Central memory CD4-positive, alpha-beta T cell (primary cell): ENCODE measurements around the gene HDC.
A peak's percentile ranks its signal among the peaks of the same experiment; 100 is the strongest.

Experiments used
- DNase-seq: peaks from one replicate; pipeline ENCODE4 v3.0.0; 2022

HDC gene

GRCh38 chr15:50251638-50252182 is 13.8 kb downstream of the HDC start:
- no peak for DNase-seq

- no peak for DNase-seq
These were observed 14.6 kb downstream of the HDC start for GRCh38 chr15:50250760-50251394.

GRCh38 chr15:50249704-50250103 is 15.8 kb downstream of the HDC start:
- no peak for DNase-seq

GRCh38 chr15:50248994-50249582 is 16.4 kb downstream of the HDC start:
- no peak for DNase-seq

GRCh38 chr15:50247819-50248655 is 17.5 kb downstream of the HDC start:
- DNase-seq, result peak; percentile 50

- no peak for DNase-seq
These were observed 18.9 kb downstream of the HDC start for GRCh38 chr15:50246631-50247030.

GRCh38 chr15:50244959-50245624 is 20.4 kb downstream of the HDC start:
- no peak for DNase-seq

GRCh38 chr15:50244153-50244552 is 21.4 kb downstream of the HDC start:
- no peak for DNase-seq

- DNase-seq, result no peak
These were observed 23.7 kb downstream of the HDC start for GRCh38 chr15:50241684-50242450.

GRCh38 chr15:50238255-50238654 is 27.3 kb downstream of the HDC start:
- no peak for DNase-seq

- no peak for DNase-seq
These were observed 29.1 kb downstream of the HDC start for GRCh38 chr15:50236433-50236832.

GRCh38 chr15:50235794-50236193 is 29.7 kb downstream of the HDC start:
- DNase-seq, result no peak

- no peak for DNase-seq
These were observed 30.8 kb downstream of the HDC start for GRCh38 chr15:50234764-50235163.

- DNase-seq, result no peak
These were observed 32.3 kb downstream of the HDC start for GRCh38 chr15:50233192-50233736.

GRCh38 chr15:50232791-50233190 is 32.7 kb downstream of the HDC start:
- no peak for DNase-seq

- DNase-seq, result no peak
These were observed 33.8 kb downstream of the HDC start for GRCh38 chr15:50231761-50232160.

- no peak for DNase-seq
These were observed 36.2 kb downstream of the HDC start for GRCh38 chr15:50229336-50229735.

GRCh38 chr15:50228866-50229265 is 36.7 kb downstream of the HDC start:
- DNase-seq, result no peak

GRCh38 chr15:50227076-50227475 is 38.5 kb downstream of the HDC start:
- no peak for DNase-seq

GRCh38 chr15:50225938-50226337 is 39.6 kb downstream of the HDC start:
- DNase-seq, result no peak

- no peak for DNase-seq
These were observed 40.5 kb downstream of the HDC start for GRCh38 chr15:50225057-50225456.

GRCh38 chr15:50224606-50225005 is 40.9 kb downstream of the HDC start:
- DNase-seq, result no peak
